Duodenal mucosa (tissue), 2 donors: Measurements from ENCODE around the gene ALKBH3.

ENCODE experiments used
- H3K27ac ChIP-seq: one replicate; pipeline ENCODE4 v1.7.0; 2013; ENCODE audit warnings: low read depth, low read length
- H3K27me3 ChIP-seq, 2 donors: one replicate each; pipeline ENCODE4 v1.7.0; 2013; ENCODE audit warnings: low read length in 2 of 2, control low read depth in 1 of 2; ENCODE audit not compliant: insufficient read depth in 2 of 2, control insufficient read depth in 1 of 2
- H3K36me3 ChIP-seq, 2 donors: one replicate each; pipeline ENCODE4 v1.7.0; 2013; ENCODE audit warnings: low read length in 2 of 2, control low read depth in 1 of 2; ENCODE audit not compliant: insufficient read depth in 2 of 2, control insufficient read depth in 1 of 2
- H3K4me1 ChIP-seq, 2 donors: one replicate each; pipeline ENCODE4 v1.7.0; 2013; ENCODE audit warnings: low read length in 2 of 2, control low read depth in 1 of 2; ENCODE audit not compliant: insufficient read depth in 2 of 2, control insufficient read depth in 1 of 2
- H3K4me3 ChIP-seq, 2 donors: one replicate each; pipeline ENCODE4 v1.7.0; 2013; ENCODE audit warnings: low read length in 2 of 2, low read depth in 1 of 2
- H3K9ac ChIP-seq, 2 donors: one replicate each; pipeline ENCODE4 v1.7.0; 2013; ENCODE audit warnings: low read length in 2 of 2, low read depth in 1 of 2
- H3K9me3 ChIP-seq, 2 donors: one replicate each; pipeline ENCODE4 v1.7.0; 2013; ENCODE audit warnings: low read length in 2 of 2, control low read depth in 1 of 2; ENCODE audit not compliant: control insufficient read depth in 1 of 2

The ALKBH3 gene

DNA sequence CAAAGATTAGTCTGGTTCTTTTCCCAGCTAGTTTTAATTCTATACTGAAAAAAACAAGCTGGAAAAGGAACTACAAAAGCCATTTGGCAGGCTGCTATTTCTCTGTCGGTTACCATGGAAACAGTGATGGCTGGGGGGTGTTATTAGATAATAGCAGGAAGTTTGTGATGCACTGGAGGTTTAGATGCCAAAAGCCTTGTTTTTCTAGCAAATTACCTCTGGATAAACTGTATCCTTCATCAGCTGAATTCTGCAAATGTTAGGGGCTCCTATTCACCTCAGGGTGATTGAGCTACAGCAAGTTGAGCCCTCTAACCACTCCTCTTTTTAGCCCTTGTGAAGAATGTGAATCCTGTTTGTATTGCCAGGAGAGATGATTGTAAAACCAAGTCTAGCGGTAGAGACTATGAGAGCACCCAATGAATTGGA is 25.2 kb downstream of the ALKBH3 start:
- peaks cover 5 to 45% of the 10 kb centered on the region in 2 donors for H3K36me3 ChIP-seq
- H3K4me3 ChIP-seq = no peak overlapping the region
- peak overlapping the region; percentile 20 for H3K27ac ChIP-seq
- no peaks in the 10 kb centered on the region for H3K4me1 ChIP-seq
- H3K9ac ChIP-seq = no peak overlapping the region
- no peaks in the 10 kb centered on the region for H3K27me3 ChIP-seq
- no peaks in the 10 kb centered on the region for H3K9me3 ChIP-seq

DNA sequence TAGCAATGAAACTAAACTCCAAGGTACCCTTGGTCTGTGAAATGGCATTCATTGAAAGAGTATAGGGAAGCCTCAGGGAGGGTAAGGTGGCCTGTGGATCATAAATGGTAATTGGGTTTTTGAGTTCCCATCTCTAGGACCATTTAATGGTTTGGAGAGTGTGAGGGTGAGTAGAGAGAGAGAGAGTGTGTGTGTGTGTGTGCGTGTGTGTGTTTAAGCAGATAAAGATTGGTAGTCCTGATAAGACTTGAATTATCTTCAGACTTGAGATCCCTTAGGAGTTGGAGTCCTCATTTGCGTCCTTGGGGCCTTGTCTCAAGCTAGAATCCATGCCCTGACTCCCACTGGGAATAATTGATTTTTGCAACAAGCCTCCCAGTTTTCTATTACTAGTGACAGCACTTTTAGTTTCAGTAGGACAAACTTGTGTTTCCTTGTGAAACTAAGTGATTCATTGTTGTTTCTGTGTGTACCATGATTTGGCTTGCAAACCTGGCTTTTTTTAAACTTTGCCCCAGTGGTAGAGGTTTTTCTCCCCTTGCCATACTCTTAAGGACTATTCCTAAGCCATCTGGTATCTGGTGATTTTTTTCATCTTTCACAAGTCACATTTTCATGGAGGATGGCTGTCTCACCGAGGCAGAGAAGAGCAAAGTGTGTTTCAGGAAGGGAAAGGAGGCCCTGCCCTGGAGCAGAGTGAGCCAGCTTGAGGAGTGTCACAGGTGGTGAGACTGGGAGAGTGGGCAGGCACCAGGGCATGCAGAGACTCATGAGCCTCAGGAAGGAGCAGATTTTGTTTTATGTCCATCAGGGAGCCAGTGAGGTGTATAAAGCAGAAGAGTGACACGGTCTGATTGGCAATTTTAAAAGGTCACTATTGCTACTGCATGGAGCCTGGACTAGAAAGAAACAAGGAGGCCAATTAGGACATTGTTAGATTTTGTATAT is 26.7 kb downstream of the ALKBH3 start:
- H3K27me3 ChIP-seq = no peaks in the 10 kb centered on the region
- no peak overlapping the region for H3K4me3 ChIP-seq
- H3K36me3 ChIP-seq = peaks cover 5 to 42% of the 10 kb centered on the region in 2 donors
- H3K9ac ChIP-seq = no peak overlapping the region
- H3K4me1 ChIP-seq = no peaks in the 10 kb centered on the region
- no peak overlapping the region for H3K27ac ChIP-seq
- H3K9me3 ChIP-seq = no peaks in the 10 kb centered on the region

DNA sequence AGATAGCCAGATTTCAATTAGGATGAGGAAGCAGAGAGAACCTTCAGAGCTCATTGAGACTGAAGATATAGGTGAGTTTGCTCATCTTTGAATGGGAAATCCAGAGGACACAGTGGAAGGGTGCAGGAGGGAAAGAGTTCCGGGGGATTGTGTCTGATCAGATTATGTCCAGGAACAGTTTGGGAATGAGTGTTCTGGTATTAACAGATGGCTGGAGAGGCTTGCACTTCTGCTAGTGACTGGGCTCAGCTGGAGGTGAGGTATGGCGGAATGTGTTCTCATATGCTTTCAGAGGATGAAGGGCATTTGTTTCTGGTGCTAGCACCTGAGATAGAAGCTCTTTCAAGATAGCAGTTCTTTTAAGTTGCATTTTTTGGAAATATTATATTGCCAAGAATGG is 27.6 kb downstream of the ALKBH3 start:
- no peaks in the 10 kb centered on the region for H3K4me1 ChIP-seq
- H3K9ac ChIP-seq = no peak overlapping the region
- H3K9me3 ChIP-seq = no peaks in the 10 kb centered on the region
- H3K4me3 ChIP-seq = no peak overlapping the region
- H3K27me3 ChIP-seq = no peaks in the 10 kb centered on the region
- no peak overlapping the region for H3K27ac ChIP-seq
- H3K36me3 ChIP-seq = peaks cover 3 to 34% of the 10 kb centered on the region in 2 donors

DNA sequence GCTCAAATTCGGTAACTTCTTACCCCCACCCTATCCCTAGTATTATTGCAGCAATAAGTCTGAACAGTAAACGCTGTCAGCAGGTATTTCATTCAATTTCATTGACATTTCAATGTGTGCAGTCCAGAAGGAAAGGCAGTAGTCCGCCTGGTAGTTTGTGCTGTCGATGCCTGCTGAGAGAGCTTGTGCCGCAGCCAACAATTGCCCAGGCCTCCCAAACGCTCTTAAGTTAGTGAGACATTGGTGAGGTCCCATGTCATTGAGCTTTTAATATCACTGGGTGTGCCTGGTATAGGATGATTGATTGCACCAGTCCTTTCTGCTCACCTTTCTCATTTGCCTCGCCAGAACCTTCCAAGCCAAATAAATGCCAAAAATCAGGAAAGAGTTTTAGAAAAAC is 28.1 kb downstream of the ALKBH3 start:
- no peaks in the 10 kb centered on the region for H3K4me1 ChIP-seq
- no peaks in the 10 kb centered on the region for H3K9me3 ChIP-seq
- H3K4me3 ChIP-seq = no peak overlapping the region
- no peak overlapping the region for H3K9ac ChIP-seq
- H3K27me3 ChIP-seq = no peaks in the 10 kb centered on the region
- no peak overlapping the region for H3K27ac ChIP-seq
- peaks cover 0 to 34% of the 10 kb centered on the region in 2 donors for H3K36me3 ChIP-seq

DNA sequence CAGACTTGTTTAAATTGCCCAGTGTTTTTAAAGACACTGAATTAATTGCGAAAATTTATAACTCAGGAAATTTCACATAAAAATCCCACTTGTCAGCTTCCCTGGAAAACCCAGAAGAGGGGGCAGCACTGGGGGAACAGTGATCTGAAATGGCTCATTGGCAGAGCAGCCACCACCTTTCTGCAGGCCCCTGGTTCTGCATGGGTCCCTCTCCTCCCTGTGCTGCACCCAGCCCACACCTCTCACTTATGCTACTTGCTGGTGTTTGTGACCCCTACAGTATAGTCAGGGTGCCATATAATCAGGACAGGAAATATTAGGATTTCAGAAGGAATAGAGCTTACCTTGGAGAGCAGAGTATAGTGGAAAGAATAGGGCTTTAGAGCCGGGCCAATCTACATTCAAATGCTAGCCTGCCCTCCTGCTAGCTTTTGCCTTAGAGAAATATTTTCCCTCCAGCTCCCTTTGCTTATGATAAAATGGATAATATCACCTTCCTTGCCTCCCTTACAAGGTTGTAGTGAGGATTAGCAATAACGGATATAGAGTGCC is 33.3 kb downstream of the ALKBH3 start:
- peaks cover 0 to 55% of the 10 kb centered on the region in 2 donors for H3K36me3 ChIP-seq
- no peak overlapping the region for H3K4me3 ChIP-seq
- no peaks in the 10 kb centered on the region for H3K9me3 ChIP-seq
- H3K4me1 ChIP-seq = peaks cover 3 to 5% of the 10 kb centered on the region in 2 donors
- no peak overlapping the region for H3K9ac ChIP-seq
- H3K27ac ChIP-seq = no peak overlapping the region
- H3K27me3 ChIP-seq = no peaks in the 10 kb centered on the region

DNA sequence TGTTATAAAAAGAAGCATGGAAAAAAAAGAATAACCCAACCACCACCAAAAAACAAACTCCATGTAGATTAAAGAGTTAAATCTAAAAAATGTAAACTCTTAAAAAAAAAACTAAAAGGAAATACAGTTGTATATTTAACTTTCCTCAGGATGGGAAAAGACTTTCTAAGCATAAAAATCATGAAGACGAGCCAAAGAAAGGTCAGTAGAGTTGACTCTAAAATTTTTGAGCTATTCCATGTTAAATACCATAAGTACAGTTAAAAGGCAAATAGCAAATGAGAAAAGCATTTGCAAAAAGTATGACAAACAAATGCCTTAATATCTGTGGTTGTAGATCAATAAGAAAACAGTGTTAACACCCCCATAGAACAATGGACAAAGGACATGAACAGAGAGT is 33.8 kb downstream of the ALKBH3 start:
- Histone ChIP-seq H3K27ac (no peak overlapping the region), H3K9me3 (no peaks in the 10 kb centered on the region), H3K9ac (no peak overlapping the region), H3K27me3 (no peaks in the 10 kb centered on the region), H3K4me1 (peaks cover 4 to 5% of the 10 kb centered on the region in 2 donors), H3K4me3 (no peak overlapping the region), H3K36me3 (peaks cover 0 to 56% of the 10 kb centered on the region in 2 donors)

DNA sequence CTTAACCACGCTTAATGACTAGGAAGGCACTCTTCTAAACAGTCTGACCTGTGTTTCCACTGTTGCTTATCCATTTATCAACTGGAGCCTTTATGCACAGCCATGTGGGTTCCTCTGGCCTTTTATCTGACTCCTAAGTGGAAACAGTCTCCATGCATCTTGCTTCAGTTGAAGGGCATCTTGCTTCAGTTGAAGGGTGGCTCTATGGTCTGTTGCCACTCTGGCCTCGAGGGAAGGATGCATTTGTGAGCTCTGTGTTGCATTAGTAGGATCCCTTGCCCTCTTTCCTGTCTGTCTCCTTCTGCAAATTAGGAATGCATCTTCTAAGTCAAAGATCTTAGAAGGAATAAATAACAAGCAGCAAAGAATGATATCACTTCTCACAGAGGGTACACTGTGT is 36.0 kb downstream of the ALKBH3 start:
- Histone ChIP-seq H3K36me3 (peaks cover 0 to 56% of the 10 kb centered on the region in 2 donors), H3K4me3 (no peak overlapping the region), H3K4me1 (peaks cover 7 to 9% of the 10 kb centered on the region in 2 donors), H3K27ac (no peak overlapping the region), H3K9me3 (no peaks in the 10 kb centered on the region), H3K27me3 (no peaks in the 10 kb centered on the region), H3K9ac (no peak overlapping the region)

DNA sequence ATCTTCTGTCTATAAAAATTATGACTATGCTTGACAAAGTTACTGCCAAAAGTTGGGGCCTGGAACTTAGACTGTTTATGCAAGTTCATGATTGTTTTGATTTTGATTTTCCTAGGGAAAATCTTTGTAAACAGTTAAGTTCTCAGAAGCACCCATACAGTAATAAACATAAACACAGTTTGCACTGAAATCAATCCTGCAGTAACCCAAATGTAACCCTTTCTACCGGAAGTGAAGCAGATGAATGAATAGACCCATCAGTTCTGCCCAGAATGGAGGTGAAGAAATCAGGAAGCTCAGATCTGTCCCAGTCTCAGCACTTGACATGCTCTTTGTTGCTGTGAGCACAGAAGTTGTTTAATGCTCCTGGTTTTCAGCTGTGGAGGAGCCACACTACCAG is 37.2 kb downstream of the ALKBH3 start:
- Histone ChIP-seq H3K4me3 (no peak overlapping the region), H3K27me3 (no peaks in the 10 kb centered on the region), H3K9me3 (no peaks in the 10 kb centered on the region), H3K36me3 (peaks cover 3 to 63% of the 10 kb centered on the region in 2 donors), H3K27ac (no peak overlapping the region), H3K9ac (no peak overlapping the region), H3K4me1 (peaks cover 11 to 12% of the 10 kb centered on the region in 2 donors)

DNA sequence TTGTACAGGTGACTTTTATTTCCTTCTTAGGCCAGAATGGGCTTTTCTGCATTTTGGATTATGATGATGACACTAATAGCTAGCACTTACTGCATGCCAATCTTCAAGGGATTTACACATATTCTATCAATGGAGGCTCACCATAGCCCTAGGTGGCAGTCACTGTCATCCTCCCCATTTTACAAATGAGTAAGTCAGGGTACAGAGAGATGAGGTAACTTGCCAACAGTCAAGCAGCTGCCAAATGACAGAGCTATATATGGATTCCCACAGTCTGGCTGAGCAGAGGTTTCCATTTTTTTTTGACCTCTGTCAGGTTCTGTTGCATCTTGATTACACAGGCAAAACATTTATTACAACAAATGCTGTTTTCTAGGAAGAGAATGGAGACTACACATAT is 38.0 kb downstream of the ALKBH3 start:
- Histone ChIP-seq H3K4me1 (peaks cover 12 to 14% of the 10 kb centered on the region in 2 donors), H3K36me3 (peaks cover 4 to 60% of the 10 kb centered on the region in 2 donors), H3K27me3 (no peaks in the 10 kb centered on the region), H3K4me3 (no peak overlapping the region), H3K9ac (no peak overlapping the region), H3K9me3 (no peaks in the 10 kb centered on the region), H3K27ac (no peak overlapping the region)

DNA sequence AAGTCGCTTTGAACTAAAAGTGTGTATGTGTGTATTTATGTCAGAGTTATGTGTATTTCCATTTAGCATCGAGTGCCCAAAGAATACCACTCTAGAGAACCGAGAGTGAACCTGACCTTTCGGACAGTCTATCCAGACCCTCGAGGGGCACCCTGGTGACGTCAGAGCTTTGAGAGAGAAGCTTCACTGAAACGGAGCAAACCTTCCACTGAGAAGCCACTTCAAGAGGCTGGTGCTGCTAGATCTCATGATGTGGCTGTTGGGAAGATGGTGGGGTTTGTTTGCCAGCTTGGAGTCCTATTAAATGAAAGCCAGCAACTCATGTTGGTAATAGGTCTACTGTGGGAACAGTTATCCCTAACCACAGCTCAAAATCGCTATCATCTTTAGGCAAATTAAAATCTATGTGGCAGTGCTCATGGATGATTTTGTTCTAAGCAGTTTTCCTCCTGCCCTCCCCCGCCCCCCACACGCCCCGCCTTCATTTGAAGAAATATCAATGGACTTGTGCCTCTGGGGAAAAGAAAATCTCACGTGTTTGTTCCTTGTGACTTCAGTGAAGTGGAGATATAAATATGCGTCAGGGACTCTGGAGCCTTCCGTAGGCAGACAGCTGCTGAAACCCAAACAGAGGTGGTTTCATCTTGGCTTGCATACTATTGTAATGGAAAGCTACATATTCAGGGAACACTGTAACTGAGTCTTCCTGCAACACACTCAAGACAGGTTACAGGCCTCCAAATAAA is 39.4 kb downstream of the ALKBH3 start:
- Histone ChIP-seq H3K9me3 (no peaks in the 10 kb centered on the region), H3K27me3 (no peaks in the 10 kb centered on the region), H3K9ac (no peak overlapping the region), H3K36me3 (peaks cover 4 to 58% of the 10 kb centered on the region in 2 donors), H3K27ac (peak overlapping the region; percentile 51), H3K4me1 (peaks cover 17 to 18% of the 10 kb centered on the region in 2 donors), H3K4me3 (no peak overlapping the region)
